Measurements from ENCODE around the gene SLC24A3. TPM values are rescaled to one million over a fixed set of nuclear protein-coding genes. Genes with fewer than 3 reads are reported as not detected.

The SLC24A3 gene
- total RNA-seq, 1 experiment from 2014 or later: not detected

GRCh38 chr20:19401096-19401495, 188.7 kb downstream of the SLC24A3 start:
- POLR2A ChIA-PET: no interaction called here
- no peak for DNase-seq (ENCODE audit: low read depth, low spot score)
- in situ Hi-C loops (cut with HindIII; ENCODE audit: low pct_unique_long_range_greater_than_20kb, low sequenced_read_pairs): no loop called here

GRCh38 chr20:19403549-19403948, 191.1 kb downstream of the SLC24A3 start:
- Histone ChIP-seq H3K9me3 (ENCODE audit: control insufficient read depth, insufficient read depth, low read depth, low read length) (no peaks in the 10 kb centered on the region), H3K4me3 (ENCODE audit: low read depth in 2 of 2, low read length in 2 of 2) (no peak overlapping the region), H3K4me1 (ENCODE audit: control insufficient read depth, insufficient read depth, low read length) (no peaks in the 10 kb centered on the region), H3K36me3 (ENCODE audit: control insufficient read depth, insufficient read depth, low read length) (no peaks in the 10 kb centered on the region), H3K27me3 (ENCODE audit: control insufficient read depth, insufficient read depth, low read length) (0 out of 2 replicates have a peak, but pooled peaks cover 4% of the 10 kb centered on the region), H3K27ac (ENCODE audit: low read length) (no peak overlapping the region)
- no peak for TF ChIP-seq CTCF (IDR thresholded peaks at IDR 0.05)
- TF ChIP-seq POLR2AphosphoS5 (IDR thresholded peaks at IDR 0.05; ENCODE audit: low read depth, low read length): no peak
- ATAC-seq (no peak), DNase-seq (ENCODE audit: low read depth, low spot score) (no peak)
- no TSS peak for BruUV-seq (replicated peaks)
- ChIA-PET CTCF (interaction anchor here (0.8 kb wide), 1 partner anchor 197 kb away, joined by 3 read pairs; no protein-coding TSS in a partner anchor), POLR2A (no interaction called here)
- in situ Hi-C loops (cut with HindIII; ENCODE audit: low pct_unique_long_range_greater_than_20kb, low sequenced_read_pairs) (no loop called here), intact Hi-C loops (cut with micrococcal nuclease; ENCODE audit: unreplicated experiment) (no loop called here)

More at GRCh38 chr20:19401096-19401495, 188.7 kb downstream of the SLC24A3 start:
- no peak overlapping the region for H3K27ac ChIP-seq (ENCODE audit: low read length)
- H3K4me1 ChIP-seq (ENCODE audit: control insufficient read depth, insufficient read depth, low read length): no peaks in the 10 kb centered on the region
- intact Hi-C loops (cut with micrococcal nuclease; ENCODE audit: unreplicated experiment): no loop called here
- no peak overlapping the region for H3K4me3 ChIP-seq (ENCODE audit: low read depth in 2 of 2, low read length in 2 of 2)
- H3K36me3 ChIP-seq (ENCODE audit: control insufficient read depth, insufficient read depth, low read length): no peaks in the 10 kb centered on the region
- CTCF ChIA-PET: no interaction called here
- 0 out of 2 replicates have a peak, but pooled peaks cover under 1% of the 10 kb centered on the region for H3K27me3 ChIP-seq (ENCODE audit: control insufficient read depth, insufficient read depth, low read length)
- H3K9me3 ChIP-seq (ENCODE audit: control insufficient read depth, insufficient read depth, low read depth, low read length): no peaks in the 10 kb centered on the region
- no peak for ATAC-seq
- TF ChIP-seq POLR2AphosphoS5 (IDR thresholded peaks at IDR 0.05; ENCODE audit: low read depth, low read length) (no peak), REST (IDR thresholded peaks at IDR 0.05; ENCODE audit: insufficient read depth in 1 of 2, low read depth in 2 of 2, low read length in 1 of 2) (no peak), CTCF (IDR thresholded peaks at IDR 0.05) (no peak), SIN3A (IDR thresholded peaks at IDR 0.05; ENCODE audit: borderline replicate concordance, insufficient read depth, low read depth, low read length) (no peak), TCF7L2 (IDR thresholded peaks at IDR 0.05; ENCODE audit: low read depth, low read length) (no peak)
- no TSS peak for BruUV-seq (replicated peaks)

All from Panc1 (cell line).